GM12872 (cell line): Measurements from ENCODE around the gene MCC.

Experiments
- TF ChIP-seq, protein P1 (sequence below): IDR thresholded peaks from 3 replicates; pipeline ENCODE4 v1.5.1; 2011; ENCODE audit warnings: low read depth, mild to moderate bottlenecking, low read length, moderate library complexity; ENCODE audit not compliant: insufficient read depth

The MCC gene

GRCh38 chr5:113053511-113053995 is 434.7 kb downstream of the MCC start:
- TF ChIP-seq, protein P1, sequence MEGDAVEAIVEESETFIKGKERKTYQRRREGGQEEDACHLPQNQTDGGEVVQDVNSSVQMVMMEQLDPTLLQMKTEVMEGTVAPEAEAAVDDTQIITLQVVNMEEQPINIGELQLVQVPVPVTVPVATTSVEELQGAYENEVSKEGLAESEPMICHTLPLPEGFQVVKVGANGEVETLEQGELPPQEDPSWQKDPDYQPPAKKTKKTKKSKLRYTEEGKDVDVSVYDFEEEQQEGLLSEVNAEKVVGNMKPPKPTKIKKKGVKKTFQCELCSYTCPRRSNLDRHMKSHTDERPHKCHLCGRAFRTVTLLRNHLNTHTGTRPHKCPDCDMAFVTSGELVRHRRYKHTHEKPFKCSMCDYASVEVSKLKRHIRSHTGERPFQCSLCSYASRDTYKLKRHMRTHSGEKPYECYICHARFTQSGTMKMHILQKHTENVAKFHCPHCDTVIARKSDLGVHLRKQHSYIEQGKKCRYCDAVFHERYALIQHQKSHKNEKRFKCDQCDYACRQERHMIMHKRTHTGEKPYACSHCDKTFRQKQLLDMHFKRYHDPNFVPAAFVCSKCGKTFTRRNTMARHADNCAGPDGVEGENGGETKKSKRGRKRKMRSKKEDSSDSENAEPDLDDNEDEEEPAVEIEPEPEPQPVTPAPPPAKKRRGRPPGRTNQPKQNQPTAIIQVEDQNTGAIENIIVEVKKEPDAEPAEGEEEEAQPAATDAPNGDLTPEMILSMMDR: no peak

DNA sequence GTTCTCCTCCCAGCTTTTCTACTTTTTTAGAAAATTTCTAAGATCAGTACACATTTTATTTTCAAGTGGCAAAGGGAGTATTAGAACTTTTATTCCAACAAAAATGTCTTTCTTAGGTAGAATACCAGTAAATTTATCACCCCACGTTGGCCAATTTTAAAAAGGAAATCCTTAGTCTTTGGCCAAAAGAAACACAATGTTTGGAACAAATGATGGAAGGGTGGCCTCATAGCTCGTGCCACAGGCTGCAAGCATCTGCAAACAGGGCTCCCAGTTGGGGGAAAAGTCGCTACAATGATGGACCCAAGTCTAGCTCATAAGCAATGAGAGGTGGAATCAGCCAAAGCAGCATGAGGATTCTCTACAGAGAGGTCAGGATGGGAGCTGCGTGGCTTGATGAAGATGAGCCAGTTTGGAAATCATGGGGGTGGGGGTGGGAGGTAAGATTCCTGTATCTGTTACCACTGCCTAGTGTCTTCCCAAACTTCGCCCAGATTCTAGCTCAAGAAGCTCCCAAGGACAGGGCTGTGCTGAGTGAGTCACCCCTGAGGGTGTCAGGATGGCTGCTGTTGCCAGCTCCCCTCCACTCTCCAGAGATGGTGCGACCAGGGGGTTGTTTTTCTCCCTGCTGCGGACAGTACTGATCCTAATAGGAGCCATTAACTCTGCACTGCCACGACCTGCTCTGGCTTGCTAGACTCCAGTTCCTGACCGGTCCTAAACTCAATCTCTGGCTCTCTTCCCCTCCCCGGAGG is 436.0 kb downstream of the MCC start:
- TF ChIP-seq, protein P1: no peak

- TF ChIP-seq, protein P1: no peak
Observed at GRCh38 chr5:113050721-113051382, 437.4 kb downstream of the MCC start.

DNA sequence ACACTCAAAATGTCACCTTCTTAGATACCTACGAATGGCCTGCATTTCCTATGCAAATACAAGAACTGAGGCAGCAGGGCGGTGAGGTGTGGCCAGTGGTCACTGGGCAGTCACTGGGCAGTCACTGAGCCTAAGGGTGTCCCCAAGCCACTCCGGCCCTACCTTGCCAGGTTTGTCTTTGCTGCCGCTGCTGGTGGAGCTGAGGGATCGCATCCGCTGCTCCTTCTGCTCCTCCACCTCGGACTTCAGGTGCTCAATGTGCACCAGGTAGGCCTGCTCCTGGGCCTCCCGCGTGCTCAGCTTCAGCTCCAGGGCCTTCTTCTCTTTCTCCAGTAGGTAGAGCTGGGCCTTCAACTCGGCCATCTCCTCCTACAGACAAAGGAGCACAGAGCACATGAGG is 439.3 kb downstream of the MCC start:
- TF ChIP-seq, protein P1: no peak

GRCh38 chr5:113047733-113048652 is 440.3 kb downstream of the MCC start:
- TF ChIP-seq, protein P1: no peak

DNA sequence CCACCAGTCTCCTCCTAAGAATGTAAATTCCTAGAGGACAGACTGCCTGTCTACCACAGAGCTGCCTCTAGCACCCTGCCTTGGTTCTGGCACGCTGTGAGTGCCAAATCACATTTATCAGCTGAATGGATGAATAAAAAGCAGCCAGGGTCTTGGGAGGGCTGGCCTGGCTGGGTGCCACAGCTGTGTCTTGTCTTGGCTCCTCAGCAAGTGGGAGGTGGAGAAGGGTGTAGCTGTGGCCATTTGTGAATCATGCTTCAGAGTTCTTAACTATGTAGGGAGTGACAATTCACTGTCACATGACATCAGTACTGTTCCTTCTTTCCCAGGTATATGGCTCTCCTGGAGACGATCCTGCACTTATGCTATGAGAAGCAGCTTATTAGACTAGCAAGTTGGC is 441.0 kb downstream of the MCC start:
- TF ChIP-seq, protein P1: no peak
